ENCODE measurements around the gene NEIL1. TPM values are rescaled to one million over a fixed set of nuclear protein-coding genes. Genes with fewer than 3 reads are reported as not detected.

The NEIL1 gene
- total and polyA plus RNA-seq, 3 donors from 2014 or later, result 12.9 to 30.2 (median 19.8) TPM

DNA sequence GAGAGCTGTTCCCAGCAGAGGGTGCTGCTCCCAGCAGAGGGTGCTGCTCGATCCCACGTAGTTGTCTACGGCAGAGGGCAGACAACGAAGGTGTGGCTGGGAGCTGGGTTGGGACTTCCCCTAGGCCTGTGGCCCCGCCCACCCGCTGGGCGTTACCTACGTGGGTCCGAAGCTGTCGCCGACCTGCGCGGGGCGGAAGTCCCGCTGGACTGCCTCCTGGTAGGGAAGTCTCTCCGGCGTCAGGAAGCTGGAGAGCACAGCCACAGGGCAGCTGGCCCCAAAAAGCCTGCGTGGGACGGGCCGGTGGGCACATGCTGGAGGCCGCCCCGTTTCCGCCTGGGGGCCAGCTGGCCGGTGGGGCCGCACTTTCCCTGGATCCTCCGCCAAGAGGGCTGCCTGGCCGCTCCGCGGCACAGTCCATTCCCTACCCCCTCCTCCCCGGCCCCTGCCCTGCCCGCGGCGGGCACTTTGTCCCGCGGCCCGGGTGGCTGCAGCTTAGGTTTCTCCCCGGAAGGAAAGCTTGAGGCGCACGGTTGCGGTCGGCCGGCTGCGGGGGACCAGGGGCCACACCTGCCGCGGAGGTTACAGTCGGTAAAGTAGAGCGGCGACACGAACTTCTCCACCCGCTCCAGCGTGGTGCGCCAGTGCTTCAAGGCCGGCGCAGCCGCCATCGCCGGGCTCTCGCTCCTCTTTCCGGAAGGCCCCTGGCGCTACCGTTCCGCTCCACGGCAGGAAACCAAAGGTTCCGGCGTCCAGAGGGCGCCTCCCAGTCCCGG is 21.3 kb downstream of the NEIL1 start, which contains the start of gene MAN2C1:
Gene MAN2C1, minus strand, starts transcription at position 695 of the 776 bp plus-strand sequence. Its CDS starts 24 bp downstream, at position 671.
- H3K4me1 ChIP-seq, result peaks cover 11% of the 10 kb centered on the region
- H3K9me3 ChIP-seq, result no peaks in the 10 kb centered on the region
- peak; percentile 98 for DNase-seq
- intact Hi-C loops (cut with DNase I; ENCODE audit: low total_unique reads), result loop anchor here (10.0 kb wide), 1 partner anchor 257 kb away; the partner anchor contains the start of gene SNUPN
- peak within 1 kb of the TSS; percentile 93 to 94 for H3K4me3 ChIP-seq
- TF ChIP-seq POLR2A (IDR thresholded peaks at IDR 0.05), result no peak
- peak; percentile 61 to 80 (median 76) for TF ChIP-seq CTCF (IDR thresholded peaks at IDR 0.05)
- H3K36me3 ChIP-seq (ENCODE audit: low read depth, missing control alignments), result no peaks in the 10 kb centered on the region
- H3K27me3 ChIP-seq, result no peaks in the 10 kb centered on the region
- H3K27ac ChIP-seq, result peak within 1 kb of the TSS; percentile 95 to 98
- WGBS, 2 donors, result 0 to 1% methylated on average over 11 to 42 of the region's 67 CpGs

DNA sequence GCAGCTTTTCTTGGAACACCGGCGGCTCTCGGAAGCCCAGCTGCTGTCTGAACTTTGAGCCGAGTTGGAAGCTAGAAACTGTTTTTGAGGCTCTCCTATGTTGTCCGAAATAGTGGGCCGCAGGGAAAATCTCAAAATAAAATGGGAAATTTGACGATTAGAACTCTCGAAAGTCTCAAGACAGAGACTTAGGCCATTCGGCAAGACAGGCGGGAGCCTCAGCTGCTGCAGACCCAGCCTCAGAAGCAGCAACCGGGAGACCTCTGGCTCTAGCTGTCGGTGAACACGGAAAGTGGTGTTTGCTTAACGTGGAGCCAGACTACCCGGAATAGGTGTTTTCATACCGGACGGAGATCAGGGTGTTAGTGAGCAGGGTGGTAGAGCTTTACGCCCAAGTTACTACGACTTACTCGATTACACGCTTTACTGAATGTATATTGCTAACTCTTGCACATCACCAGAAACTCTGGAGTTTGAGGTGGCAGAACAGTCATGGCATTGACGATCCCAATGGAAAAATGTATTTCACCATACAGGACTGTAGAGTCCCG is 21.9 kb downstream of the NEIL1 start:
- H3K4me1 ChIP-seq, result peaks cover 11% of the 10 kb centered on the region
- DNase-seq, result no peak
- TF ChIP-seq CTCF (IDR thresholded peaks at IDR 0.05), result no peak
- no peak for TF ChIP-seq POLR2A (IDR thresholded peaks at IDR 0.05)

GRCh38 chr15:75369897-75370581 is 23.2 kb downstream of the NEIL1 start:
- Histone ChIP-seq H3K27ac (no peak overlapping the region), H3K9me3 (no peaks in the 10 kb centered on the region), H3K4me3 (no peak overlapping the region), H3K36me3 (ENCODE audit: low read depth, missing control alignments) (no peaks in the 10 kb centered on the region), H3K27me3 (no peaks in the 10 kb centered on the region), H3K4me1 (peaks cover 11% of the 10 kb centered on the region)
- DNase-seq, result no peak
- WGBS, 2 donors, result 84 to 93% methylated on average over 7 of the region's 7 CpGs
- TF ChIP-seq CTCF (IDR thresholded peaks at IDR 0.05) (no peak), POLR2A (IDR thresholded peaks at IDR 0.05) (no peak)
- intact Hi-C loops (cut with DNase I; ENCODE audit: low total_unique reads), result loop anchor here (10.0 kb wide), 1 partner anchor 255 kb away; the partner anchor contains the start of gene SNUPN

More for the DNA sequence above, 21.9 kb downstream of the NEIL1 start:
- 4 to 5% methylated on average over 23 of the region's 23 CpGs for WGBS, 2 donors
- intact Hi-C loops (cut with DNase I; ENCODE audit: low total_unique reads), result loop anchor here (10.0 kb wide), 1 partner anchor 256 kb away; the partner anchor contains the start of gene SNUPN
- no peaks in the 10 kb centered on the region for H3K36me3 ChIP-seq (ENCODE audit: low read depth, missing control alignments)
- no peaks in the 10 kb centered on the region for H3K9me3 ChIP-seq
- H3K27me3 ChIP-seq, result no peaks in the 10 kb centered on the region
- H3K27ac ChIP-seq, result peak overlapping the region; percentile 95 to 98
- H3K4me3 ChIP-seq, result peak overlapping the region; percentile 93 to 94

DNA sequence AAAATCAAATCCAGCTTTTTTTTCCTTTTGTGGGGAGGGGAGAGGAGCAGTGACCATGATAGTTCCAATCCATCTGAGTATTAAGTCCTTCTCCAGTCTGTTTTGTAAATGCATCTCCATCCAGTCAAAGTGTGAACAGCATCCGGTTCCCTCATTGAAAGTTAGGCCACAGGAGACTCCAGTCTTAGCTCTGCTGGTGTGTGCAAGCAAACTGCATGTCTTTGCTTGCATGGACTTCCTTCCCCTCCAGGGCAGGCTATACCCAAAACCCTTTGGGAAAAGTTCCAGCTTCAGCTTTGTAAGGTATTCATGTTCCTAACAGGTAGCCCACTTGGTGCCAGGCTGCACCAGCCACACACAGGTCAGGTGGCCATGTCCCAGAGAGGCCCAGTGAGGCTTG is 24.6 kb downstream of the NEIL1 start:
- 71 to 84% methylated on average over 1 of the region's 1 CpG for WGBS, 2 donors
- Histone ChIP-seq H3K4me3 (no peak overlapping the region), H3K27me3 (no peaks in the 10 kb centered on the region), H3K36me3 (ENCODE audit: low read depth, missing control alignments) (no peaks in the 10 kb centered on the region), H3K27ac (no peak overlapping the region), H3K9me3 (no peaks in the 10 kb centered on the region), H3K4me1 (peaks cover 11% of the 10 kb centered on the region)
- TF ChIP-seq POLR2A (IDR thresholded peaks at IDR 0.05) (no peak), CTCF (IDR thresholded peaks at IDR 0.05) (no peak)
- DNase-seq, result no peak
- intact Hi-C loops (cut with DNase I; ENCODE audit: low total_unique reads), result no loop called here

Data from testis (tissue), 3 donors.